Measurements from ENCODE around the gene IL1RAPL1. TPM values are rescaled to one million over a fixed set of nuclear protein-coding genes. Genes with fewer than 3 reads are reported as not detected.

The IL1RAPL1 gene
- total and polyA plus RNA-seq, 9 of the 15 experiments (the other 6 are each of a cell fraction or from before 2014, with no cell fraction given) = 0.04 to 0.07 (median 0.04) TPM; not detected in 6

DNA sequence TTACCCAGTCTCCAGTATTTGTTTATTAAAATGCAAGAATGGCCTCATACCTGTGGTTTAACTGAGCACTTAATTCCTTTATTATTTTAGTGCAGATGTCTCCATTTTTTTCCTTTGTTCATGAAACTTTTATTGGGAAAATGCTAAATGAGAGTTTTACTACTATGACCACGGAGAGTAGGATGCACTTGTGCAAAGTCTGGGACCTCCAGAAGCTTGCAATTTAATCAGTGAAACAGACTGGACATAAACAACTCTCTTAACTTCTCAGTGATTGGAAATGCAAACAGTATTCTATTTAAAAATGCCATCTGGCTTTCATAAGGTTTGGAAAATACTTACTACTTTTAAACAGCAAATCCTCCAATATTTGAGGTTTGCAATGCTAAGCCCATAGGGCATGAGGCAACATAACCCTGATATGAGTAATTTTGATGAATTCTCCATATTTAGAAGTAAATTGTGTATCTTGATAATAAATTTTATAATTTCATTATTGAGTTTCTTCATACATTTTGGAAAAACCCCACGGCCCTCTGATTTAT, 909.5 kb downstream of the IL1RAPL1 start (continued):
- no peak for TF ChIP-seq ZFP30 (CRISPR knock-in tag; IDR thresholded peaks at IDR 0.05; ENCODE audit: borderline replicate concordance)
- TF ChIP-seq, protein P1, sequence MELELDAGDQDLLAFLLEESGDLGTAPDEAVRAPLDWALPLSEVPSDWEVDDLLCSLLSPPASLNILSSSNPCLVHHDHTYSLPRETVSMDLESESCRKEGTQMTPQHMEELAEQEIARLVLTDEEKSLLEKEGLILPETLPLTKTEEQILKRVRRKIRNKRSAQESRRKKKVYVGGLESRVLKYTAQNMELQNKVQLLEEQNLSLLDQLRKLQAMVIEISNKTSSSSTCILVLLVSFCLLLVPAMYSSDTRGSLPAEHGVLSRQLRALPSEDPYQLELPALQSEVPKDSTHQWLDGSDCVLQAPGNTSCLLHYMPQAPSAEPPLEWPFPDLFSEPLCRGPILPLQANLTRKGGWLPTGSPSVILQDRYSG (tag; conservative IDR thresholded peaks at IDR 0.05; ENCODE audit: low read depth) = no peak

- no peak overlapping the region for H2AFZ ChIP-seq (ENCODE audit: low read depth, low read length)
- H3K9me1 ChIP-seq (ENCODE audit: control insufficient read depth, insufficient read depth, low read length) = no peaks in the 10 kb centered on the region
- H3K4me1 ChIP-seq (replicated peaks in 1 of 2; ENCODE audit: control insufficient read depth in 2 of 2, insufficient read depth in 2 of 2, low read length in 2 of 2) = no peaks in the 10 kb centered on the region
- H4K20me1 ChIP-seq (replicated peaks; ENCODE audit: control insufficient read depth, insufficient read depth, low read length) = no peaks in the 10 kb centered on the region
- TF ChIP-seq HDAC8 (tag; IDR thresholded peaks at IDR 0.05) = no peak
- TF ChIP-seq, protein P2, sequence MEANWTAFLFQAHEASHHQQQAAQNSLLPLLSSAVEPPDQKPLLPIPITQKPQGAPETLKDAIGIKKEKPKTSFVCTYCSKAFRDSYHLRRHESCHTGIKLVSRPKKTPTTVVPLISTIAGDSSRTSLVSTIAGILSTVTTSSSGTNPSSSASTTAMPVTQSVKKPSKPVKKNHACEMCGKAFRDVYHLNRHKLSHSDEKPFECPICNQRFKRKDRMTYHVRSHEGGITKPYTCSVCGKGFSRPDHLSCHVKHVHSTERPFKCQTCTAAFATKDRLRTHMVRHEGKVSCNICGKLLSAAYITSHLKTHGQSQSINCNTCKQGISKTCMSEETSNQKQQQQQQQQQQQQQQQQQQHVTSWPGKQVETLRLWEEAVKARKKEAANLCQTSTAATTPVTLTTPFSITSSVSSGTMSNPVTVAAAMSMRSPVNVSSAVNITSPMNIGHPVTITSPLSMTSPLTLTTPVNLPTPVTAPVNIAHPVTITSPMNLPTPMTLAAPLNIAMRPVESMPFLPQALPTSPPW (CRISPR knock-in tag; IDR thresholded peaks at IDR 0.05) = no peak
- TF ChIP-seq, protein P3, sequence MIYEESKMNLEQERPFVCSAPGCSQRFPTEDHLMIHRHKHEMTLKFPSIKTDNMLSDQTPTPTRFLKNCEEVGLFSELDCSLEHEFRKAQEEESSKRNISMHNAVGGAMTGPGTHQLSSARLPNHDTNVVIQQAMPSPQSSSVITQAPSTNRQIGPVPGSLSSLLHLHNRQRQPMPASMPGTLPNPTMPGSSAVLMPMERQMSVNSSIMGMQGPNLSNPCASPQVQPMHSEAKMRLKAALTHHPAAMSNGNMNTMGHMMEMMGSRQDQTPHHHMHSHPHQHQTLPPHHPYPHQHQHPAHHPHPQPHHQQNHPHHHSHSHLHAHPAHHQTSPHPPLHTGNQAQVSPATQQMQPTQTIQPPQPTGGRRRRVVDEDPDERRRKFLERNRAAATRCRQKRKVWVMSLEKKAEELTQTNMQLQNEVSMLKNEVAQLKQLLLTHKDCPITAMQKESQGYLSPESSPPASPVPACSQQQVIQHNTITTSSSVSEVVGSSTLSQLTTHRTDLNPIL (CRISPR knock-in tag; IDR thresholded peaks at IDR 0.05) = no peak
- FAIRE-seq (no peak), DNase-seq (ENCODE audit: extremely low read depth in 1 of 4, low spot score in 3 of 4) (no peak), ATAC-seq (no peak)
- no peaks in the 10 kb centered on the region for H3K79me2 ChIP-seq (ENCODE audit: control insufficient read depth, insufficient read depth, low read length)
- H3K4me3 ChIP-seq = no peak overlapping the region
- H3K27ac ChIP-seq (ENCODE audit: extremely low read depth, low read depth, low read length) = no peak overlapping the region
- no peak overlapping the region for H3K9ac ChIP-seq (ENCODE audit: insufficient read depth in 1 of 2, low read depth in 2 of 2, low read length in 2 of 2)
- H3K9me3 ChIP-seq (replicated peaks; ENCODE audit: control insufficient read depth, insufficient read depth, low read depth, low read length) = no peaks in the 10 kb centered on the region
- in situ Hi-C loops (cut with MboI) (no loop called here), intact Hi-C loops (cut with micrococcal nuclease) (no loop called here)
- no peaks in the 10 kb centered on the region for H3K27me3 ChIP-seq (ENCODE audit: control insufficient read depth in 2 of 2, insufficient read depth in 2 of 2, low read length in 2 of 2)
- no peaks in the 10 kb centered on the region for H3K36me3 ChIP-seq (ENCODE audit: control insufficient read depth, insufficient read depth, low read length)
- no peak overlapping the region for H3K4me2 ChIP-seq (ENCODE audit: insufficient read depth, low read length)
- CTCF ChIA-PET (ENCODE audit: low intra/inter-chr PET ratio) = no interaction called here
- no TSS peak for BruUV-seq (replicated peaks)
- no CpG with 5 or more reads among the region's 1 CpG for WGBS (ENCODE audit: insufficient coverage, low coverage, missing lambda C conversion rate)
- POLR2A ChIA-PET = no interaction called here
Observed at GRCh38 chrX:29506729-29507128, 919.5 kb downstream of the IL1RAPL1 start.

All from K562 (cell line).